HG02852 (cell line): ENCODE results near the gene ATG7.

Experiments
- ATAC-seq: cut with Tn5 transposase; IDR thresholded peaks from one replicate; pipeline ENCODE4 v1.9.1; 2021; ENCODE audit warnings: mild to moderate bottlenecking, moderate library complexity; ENCODE audit not compliant: unreplicated experiment

Gene ATG7, protein sequence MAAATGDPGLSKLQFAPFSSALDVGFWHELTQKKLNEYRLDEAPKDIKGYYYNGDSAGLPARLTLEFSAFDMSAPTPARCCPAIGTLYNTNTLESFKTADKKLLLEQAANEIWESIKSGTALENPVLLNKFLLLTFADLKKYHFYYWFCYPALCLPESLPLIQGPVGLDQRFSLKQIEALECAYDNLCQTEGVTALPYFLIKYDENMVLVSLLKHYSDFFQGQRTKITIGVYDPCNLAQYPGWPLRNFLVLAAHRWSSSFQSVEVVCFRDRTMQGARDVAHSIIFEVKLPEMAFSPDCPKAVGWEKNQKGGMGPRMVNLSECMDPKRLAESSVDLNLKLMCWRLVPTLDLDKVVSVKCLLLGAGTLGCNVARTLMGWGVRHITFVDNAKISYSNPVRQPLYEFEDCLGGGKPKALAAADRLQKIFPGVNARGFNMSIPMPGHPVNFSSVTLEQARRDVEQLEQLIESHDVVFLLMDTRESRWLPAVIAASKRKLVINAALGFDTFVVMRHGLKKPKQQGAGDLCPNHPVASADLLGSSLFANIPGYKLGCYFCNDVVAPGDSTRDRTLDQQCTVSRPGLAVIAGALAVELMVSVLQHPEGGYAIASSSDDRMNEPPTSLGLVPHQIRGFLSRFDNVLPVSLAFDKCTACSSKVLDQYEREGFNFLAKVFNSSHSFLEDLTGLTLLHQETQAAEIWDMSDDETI

DNA sequence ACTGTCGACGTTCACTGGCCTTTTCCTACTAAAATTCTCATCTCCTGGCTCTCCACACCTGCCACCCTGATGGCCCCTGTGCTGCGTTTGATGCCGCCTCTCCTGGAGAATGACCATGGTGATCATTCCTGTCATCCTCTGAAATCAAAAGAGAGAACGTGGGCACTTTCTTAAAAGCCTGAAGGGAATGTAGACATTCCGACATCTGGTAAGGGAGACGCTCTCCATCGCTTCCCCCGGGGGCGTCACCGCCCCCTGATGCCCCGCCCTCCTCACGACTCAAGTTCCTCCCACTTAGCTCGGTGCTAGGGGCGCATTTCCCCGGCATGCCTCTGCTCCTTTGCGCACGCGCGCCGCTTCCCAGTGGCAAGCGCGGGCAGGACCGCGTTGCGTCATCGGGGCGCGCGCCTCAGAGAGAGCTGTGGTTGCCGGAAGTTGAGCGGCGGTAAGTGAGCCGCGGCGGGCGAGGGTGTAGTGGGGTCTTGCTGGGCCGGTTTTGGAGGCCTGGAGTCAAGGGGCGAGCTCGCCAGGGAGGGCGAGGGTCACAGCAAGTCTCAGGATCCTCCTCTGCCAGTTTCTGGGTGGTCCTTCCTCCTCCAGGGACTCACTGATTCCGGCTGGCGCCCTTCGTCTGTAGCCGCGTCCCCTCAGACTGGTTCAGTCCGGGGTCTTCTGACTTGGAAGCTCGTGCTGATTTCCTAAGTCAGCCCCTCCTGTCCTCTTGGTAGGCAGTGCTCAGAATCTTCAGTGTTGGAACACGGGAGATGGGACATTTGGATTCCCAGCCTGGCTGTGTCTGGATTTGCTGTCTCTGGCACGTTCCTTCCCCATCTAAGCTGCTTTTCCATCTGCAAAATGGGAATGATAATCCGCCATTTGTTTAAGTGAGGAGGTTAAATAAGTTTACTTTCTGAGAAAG, at the start of gene ATG7:
ATG7 (plus strand) TSS at position 412 of the 919 bp plus-strand sequence. CDS start 26,299 bp downstream, outside the sequence.
- peak; percentile 97 for ATAC-seq

- no peak for ATAC-seq
Observed at GRCh38 chr3:11224010-11224409, 48.2 kb upstream of the ATG7 start.

DNA sequence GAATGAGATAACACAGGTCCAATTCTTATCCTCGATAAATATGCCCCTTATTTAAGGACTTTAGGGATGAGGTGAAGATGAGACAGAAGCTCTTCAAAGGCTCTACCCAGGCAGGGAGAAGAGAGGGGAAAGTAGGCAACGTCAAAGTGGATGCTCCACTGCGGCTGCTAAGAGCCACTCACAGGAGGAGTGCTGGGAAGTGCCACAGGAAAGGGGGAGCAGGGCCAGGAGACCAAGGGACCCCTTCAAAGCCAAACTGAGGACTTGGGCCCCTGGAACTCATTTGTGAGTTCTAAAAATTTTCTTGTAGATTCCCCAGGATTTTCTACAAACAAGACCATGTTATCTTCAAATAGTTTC, 47.3 kb upstream of the ATG7 start:
- no peak for ATAC-seq

DNA sequence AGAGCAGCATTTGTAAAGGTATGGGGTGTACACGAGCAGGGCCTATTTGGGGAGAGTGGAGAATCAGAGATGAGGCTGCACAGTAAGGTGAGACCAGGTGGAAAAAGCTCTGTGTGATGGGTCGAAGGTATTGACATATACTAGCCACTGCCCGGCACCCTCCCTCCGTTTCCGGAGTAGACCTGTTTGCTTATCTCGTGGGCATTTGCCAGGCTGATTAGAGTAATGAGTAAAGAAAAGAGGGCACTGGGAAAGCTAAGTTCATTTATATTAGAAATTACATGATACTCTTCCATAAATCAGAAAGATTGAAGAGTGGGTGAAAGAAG, 46.2 kb upstream of the ATG7 start:
- no peak for ATAC-seq

DNA sequence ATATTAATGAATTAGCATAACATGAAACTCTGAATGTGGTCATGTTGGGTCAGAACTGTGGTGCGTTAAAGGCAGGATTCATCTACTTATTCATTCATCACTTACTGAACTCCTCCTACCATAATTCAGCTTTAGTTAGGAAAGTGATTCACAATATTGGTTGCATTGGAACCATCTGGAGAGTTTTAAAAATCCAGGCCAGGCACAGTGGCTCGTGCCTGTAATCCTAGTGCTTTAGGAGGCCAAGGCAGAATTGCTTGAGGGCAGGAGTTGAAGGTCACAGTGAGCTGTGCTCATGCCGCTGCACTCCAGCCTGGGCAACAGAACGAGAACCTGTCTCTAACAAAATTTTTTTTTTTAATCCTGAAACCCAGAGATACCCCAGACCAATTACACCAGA, 44.2 kb upstream of the ATG7 start:
- no peak for ATAC-seq

DNA sequence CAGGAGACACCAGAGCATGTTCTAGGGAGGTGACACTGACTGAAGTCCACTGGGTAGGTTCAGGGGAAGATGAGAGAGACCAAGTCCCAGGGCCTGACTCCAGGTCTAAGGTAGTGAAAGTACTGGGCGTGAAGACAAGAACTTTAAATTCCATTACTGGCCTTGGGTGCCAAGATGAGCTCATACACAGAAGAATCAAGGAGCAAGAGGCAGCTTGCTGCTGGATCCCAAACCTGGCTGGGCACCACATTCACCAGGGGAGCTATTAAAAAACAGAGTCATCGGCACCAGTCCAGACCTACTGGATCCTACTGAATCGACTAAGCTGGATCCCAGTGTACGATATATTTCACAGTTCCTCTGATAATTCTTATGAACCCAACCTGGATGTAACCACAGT, 42.1 kb upstream of the ATG7 start:
- no peak for ATAC-seq

GRCh38 chr3:11230832-11231231, 41.4 kb upstream of the ATG7 start:
- no peak for ATAC-seq

DNA sequence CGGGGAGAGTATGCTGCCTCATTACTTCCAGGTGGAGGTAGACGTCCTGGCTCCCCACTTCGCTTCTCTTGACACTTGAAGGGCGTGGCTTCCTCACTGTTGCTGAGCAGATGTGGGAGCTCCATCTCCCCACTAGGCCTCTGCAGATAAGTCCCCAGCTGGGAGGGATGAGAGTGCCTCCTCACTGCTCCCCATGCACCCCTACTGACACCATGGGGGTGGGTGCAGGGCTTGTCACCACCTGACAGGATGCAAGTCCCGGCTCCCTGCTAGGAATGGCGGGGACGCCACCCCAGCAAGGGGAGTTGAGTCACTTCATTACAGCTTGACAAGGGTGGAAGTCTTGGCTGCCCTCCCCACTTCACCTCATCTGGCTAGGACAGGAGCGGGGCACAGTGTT, 36.8 kb upstream of the ATG7 start:
- no peak for ATAC-seq

- peak; percentile 44 for ATAC-seq
Observed at GRCh38 chr3:11236588-11237461, 35.4 kb upstream of the ATG7 start.

- no peak for ATAC-seq
Observed at GRCh38 chr3:11238060-11238459, 34.1 kb upstream of the ATG7 start.

- no peak for ATAC-seq
Observed at GRCh38 chr3:11238880-11239279, 33.3 kb upstream of the ATG7 start.

DNA sequence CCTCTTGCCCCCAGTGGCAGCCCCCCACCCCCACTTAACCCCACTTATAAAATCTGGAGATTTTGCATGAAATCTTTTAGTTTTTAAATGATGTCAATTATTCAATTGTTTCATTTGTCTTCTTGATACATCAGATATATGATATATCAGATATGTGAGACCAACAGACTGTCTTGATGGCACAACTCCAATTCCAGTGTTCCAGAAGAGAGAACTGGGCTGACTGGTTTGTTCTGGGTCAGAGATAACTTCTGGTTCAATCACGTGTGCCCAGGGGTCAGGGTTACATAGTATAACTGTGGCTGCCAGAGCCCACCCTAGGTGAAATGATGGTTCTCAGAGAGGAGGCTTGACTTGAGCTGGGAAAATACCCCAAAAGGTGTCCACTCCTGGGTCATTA, 32.4 kb upstream of the ATG7 start:
- no peak for ATAC-seq

DNA sequence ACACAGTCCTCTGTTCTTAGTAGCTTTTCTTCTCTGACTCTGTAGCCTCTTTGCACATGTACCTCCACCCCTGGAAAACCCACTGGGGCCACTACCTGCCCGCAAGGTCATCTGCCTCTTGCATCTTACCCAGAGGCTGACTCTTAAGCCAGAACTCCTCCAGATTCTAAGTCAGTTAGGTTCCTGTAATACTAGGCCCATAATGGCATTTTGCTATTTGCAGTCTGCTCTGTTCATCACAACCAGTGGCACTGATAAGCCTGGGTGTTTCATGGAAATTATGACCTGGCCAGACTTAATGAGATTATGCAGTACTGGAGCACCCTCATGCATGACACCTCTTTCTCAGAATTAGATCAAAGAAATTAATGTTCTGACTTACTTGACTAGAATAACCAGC, 31.7 kb upstream of the ATG7 start:
- no peak for ATAC-seq

DNA sequence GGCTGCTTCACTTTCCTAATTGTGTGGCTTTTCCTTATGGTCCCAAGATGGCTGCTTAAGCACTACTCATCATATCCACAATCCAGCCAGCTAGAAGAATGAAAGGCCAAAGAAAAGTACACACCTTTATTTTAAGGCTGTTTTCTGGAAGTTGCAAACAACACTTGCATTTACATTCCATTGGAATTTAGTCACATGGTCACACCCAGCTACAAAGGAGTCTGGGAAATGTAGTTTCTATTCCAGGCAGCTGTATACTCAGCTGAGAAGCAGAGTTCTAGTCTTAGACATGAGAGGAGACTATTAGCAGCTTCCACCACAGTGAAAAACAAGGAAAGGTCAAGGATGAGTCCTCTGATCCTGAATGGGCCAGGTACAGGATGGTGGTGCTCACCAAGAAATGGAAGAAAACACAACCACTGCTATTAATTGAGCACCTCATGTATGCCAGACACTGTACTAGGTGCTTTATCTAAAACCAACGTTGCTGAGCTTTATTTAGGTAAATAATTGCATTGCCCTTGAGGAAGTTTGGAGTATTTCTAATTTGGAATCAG, 28.0 kb upstream of the ATG7 start:
- ATAC-seq, result no peak

DNA sequence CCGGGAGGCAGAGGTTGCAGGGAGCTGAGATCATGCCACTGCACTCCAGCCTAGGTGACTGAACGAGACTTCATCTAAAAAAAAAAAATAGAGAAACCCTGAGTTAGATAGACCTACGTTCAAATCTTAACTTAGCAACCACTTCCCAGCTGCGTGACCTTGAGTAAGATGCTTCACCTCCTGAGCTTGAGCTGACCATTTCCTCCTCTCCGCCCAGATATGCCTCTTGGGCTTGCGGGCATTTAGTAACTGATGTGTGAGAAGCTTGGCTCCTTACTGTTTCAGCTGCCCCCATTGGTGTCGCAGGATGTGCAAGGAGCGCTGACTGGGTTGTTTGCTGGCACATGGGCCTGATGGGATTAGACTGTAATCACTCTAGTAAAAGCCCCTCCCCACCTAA, 26.9 kb upstream of the ATG7 start:
- no peak for ATAC-seq

DNA sequence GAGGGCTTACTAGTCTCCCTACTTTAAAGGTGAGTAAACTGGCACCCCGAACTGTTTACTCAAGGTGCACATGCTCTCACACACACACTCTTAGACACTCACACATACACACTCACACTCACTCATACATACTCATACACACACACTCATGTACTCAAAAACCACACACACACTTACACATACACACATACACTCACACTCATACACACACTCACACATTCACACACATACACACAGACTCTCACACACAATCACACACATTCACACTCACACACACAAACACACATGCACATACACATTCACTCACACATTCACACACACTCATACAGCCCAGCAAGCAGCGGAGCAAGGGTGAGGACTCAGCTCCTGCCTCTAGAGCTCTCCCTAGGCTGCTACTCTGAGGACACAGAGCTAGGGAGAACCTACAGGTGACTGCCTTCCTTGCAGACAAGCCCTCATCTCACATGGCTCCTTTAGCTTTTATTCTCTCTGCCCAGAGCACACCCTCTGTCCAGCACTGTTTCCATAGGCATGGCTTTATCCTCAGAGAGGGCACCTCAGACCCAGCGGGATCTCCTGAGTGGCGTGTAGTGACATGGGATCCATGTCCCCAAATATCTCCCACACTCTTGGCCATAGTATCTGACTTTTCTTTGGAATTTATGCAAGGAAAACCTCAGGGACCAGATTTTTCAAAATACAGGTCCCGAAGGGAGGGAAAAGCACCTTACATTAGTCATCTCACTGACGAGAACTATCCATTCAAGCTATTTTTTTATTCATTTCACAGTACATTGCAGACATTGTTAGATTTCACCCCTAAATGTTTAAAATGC, 26.2 kb upstream of the ATG7 start:
- ATAC-seq, result no peak

DNA sequence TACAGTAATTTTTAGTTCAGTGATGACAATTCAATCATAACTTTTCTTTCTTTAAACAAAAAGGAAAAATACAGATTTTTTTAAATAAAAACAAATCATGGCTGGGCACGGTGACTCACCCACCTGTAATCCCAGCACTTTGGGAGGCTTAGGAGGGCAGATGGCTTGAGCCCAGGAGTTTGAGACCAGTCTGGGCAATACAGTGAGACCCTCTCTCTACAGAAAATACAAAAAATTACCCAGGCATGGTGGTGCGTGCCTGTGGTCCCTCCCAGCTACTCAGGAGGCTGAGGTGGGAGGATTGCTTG, 25.6 kb upstream of the ATG7 start:
- no peak for ATAC-seq

DNA sequence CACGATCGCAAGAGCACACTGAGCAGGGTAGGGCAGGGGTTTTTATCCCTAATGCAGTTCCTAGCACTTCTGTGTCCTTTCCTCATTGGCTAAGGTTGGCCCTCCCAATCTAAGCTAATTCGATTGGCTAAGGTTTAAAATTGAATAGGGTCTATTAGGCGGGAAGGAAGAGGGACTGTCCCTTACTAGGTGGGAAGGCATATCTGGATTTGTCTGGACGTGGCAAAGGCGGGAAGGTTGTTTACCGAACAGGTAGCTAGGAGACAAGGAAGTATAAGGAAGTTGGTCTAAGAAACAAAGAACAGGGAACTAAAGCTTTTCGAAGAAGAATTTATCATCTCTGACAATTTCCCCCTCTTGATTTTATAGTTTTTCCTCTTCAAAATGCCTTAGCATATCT, 24.8 kb upstream of the ATG7 start:
- no peak for ATAC-seq

GRCh38 chr3:11248596-11248995, 23.6 kb upstream of the ATG7 start:
- ATAC-seq, result no peak
